ENCODE data around the gene MMP2.

- TF ChIP-seq, protein P1, sequence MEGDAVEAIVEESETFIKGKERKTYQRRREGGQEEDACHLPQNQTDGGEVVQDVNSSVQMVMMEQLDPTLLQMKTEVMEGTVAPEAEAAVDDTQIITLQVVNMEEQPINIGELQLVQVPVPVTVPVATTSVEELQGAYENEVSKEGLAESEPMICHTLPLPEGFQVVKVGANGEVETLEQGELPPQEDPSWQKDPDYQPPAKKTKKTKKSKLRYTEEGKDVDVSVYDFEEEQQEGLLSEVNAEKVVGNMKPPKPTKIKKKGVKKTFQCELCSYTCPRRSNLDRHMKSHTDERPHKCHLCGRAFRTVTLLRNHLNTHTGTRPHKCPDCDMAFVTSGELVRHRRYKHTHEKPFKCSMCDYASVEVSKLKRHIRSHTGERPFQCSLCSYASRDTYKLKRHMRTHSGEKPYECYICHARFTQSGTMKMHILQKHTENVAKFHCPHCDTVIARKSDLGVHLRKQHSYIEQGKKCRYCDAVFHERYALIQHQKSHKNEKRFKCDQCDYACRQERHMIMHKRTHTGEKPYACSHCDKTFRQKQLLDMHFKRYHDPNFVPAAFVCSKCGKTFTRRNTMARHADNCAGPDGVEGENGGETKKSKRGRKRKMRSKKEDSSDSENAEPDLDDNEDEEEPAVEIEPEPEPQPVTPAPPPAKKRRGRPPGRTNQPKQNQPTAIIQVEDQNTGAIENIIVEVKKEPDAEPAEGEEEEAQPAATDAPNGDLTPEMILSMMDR (IDR thresholded peaks at IDR 0.05): no peak
- TF ChIP-seq POLR2A (IDR thresholded peaks at IDR 0.05): no peak
Observed at GRCh38 chr16:55506083-55506482, 27.1 kb downstream of the MMP2 start.
